Neural cell (in vitro differentiated cells): Measurements from ENCODE around the gene OLFM1.

Experiments
- CTCF ChIP-seq: fragments of 450-650 bp; IDR thresholded peaks from 2 replicates; pipeline ENCODE4 v1.5.1; 2014; ENCODE audit warnings: antibody characterized with exemption, mild to moderate bottlenecking, moderate library complexity; ENCODE audit not compliant: poor library complexity, severe bottlenecking
- EP300 ChIP-seq: fragments of 450-650 bp; conservative IDR thresholded peaks from 2 replicates; pipeline ENCODE4 v1.6.1; 2014; ENCODE audit warnings: antibody characterized with exemption, mild to moderate bottlenecking, moderate library complexity; ENCODE audit not compliant: poor library complexity, severe bottlenecking
- EZH2 ChIP-seq: fragments of 200-600, 300-800 bp; shearing (Covaris generic), sonication (generic); IDR thresholded peaks from 2 replicates; pipeline ENCODE4 v1.6.1; 2014; ENCODE audit warnings: antibody characterized with exemption, low read length, borderline replicate concordance, mild to moderate bottlenecking; ENCODE audit not compliant: insufficient read depth, poor library complexity, severe bottlenecking
- POLR2AphosphoS5 ChIP-seq: IDR thresholded peaks from 2 replicates; pipeline ENCODE4 v1.6.1; 2012
- RAD21 ChIP-seq: fragments of 450-650 bp; conservative IDR thresholded peaks from 2 replicates; pipeline ENCODE4 v1.6.1; 2014; ENCODE audit warnings: antibody characterized with exemption, mild to moderate bottlenecking, moderate library complexity
- SMC3 ChIP-seq: fragments of 450-650 bp; conservative IDR thresholded peaks from 2 replicates; pipeline ENCODE4 v1.6.1; 2014; ENCODE audit warnings: antibody characterized with exemption, mild to moderate bottlenecking, moderate library complexity; ENCODE audit not compliant: poor library complexity
- TF ChIP-seq, protein P1 (sequence below): IDR thresholded peaks from 2 replicates; pipeline ENCODE4 v1.6.1; 2012; ENCODE audit warnings: borderline replicate concordance

- TF ChIP-seq, protein P1, sequence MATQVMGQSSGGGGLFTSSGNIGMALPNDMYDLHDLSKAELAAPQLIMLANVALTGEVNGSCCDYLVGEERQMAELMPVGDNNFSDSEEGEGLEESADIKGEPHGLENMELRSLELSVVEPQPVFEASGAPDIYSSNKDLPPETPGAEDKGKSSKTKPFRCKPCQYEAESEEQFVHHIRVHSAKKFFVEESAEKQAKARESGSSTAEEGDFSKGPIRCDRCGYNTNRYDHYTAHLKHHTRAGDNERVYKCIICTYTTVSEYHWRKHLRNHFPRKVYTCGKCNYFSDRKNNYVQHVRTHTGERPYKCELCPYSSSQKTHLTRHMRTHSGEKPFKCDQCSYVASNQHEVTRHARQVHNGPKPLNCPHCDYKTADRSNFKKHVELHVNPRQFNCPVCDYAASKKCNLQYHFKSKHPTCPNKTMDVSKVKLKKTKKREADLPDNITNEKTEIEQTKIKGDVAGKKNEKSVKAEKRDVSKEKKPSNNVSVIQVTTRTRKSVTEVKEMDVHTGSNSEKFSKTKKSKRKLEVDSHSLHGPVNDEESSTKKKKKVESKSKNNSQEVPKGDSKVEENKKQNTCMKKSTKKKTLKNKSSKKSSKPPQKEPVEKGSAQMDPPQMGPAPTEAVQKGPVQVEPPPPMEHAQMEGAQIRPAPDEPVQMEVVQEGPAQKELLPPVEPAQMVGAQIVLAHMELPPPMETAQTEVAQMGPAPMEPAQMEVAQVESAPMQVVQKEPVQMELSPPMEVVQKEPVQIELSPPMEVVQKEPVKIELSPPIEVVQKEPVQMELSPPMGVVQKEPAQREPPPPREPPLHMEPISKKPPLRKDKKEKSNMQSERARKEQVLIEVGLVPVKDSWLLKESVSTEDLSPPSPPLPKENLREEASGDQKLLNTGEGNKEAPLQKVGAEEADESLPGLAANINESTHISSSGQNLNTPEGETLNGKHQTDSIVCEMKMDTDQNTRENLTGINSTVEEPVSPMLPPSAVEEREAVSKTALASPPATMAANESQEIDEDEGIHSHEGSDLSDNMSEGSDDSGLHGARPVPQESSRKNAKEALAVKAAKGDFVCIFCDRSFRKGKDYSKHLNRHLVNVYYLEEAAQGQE = no peak
- no peak for TF ChIP-seq CTCF
- TF ChIP-seq SMC3 = no peak
- no peak for TF ChIP-seq EZH2
- no peak for TF ChIP-seq EP300
- TF ChIP-seq POLR2AphosphoS5 = no peak
- TF ChIP-seq RAD21 = no peak
Observed at GRCh38 chr9:135136991-135137832, 49.7 kb downstream of the OLFM1 start.
